Activated naive CD8-positive, alpha-beta T cell treated with anti-CD3 and anti-CD28 coated beads, Interleukin-2, amount 50 U/mL, for 24 hours (primary cell): ENCODE data around the gene NELFB.

Experiments used
- ATAC-seq: fragments of 150-1000 bp; cut with Tn5 transposase; one replicate; pipeline ENCODE4 v1.10.0; 2021
- DNase-seq: peaks from one replicate; pipeline ENCODE4 v3.0.0; 2021
- H3K27ac Mint-ChIP-seq: one replicate; pipeline ENCODE4 v1.8.0; 2021; ENCODE audit warnings: mild to moderate bottlenecking, mixed read lengths
- H3K27me3 Mint-ChIP-seq: one replicate; pipeline ENCODE4 v1.8.0; 2021; ENCODE audit warnings: mixed read lengths
- H3K36me3 Mint-ChIP-seq: one replicate; pipeline ENCODE4 v1.8.0; 2021; ENCODE audit warnings: low read depth, mixed read lengths
- H3K4me1 Mint-ChIP-seq: one replicate; pipeline ENCODE4 v1.8.0; 2021; ENCODE audit warnings: mixed read lengths
- H3K4me3 Mint-ChIP-seq: one replicate; pipeline ENCODE4 v1.8.0; 2021; ENCODE audit warnings: mild to moderate bottlenecking, moderate library complexity, mixed read lengths
- H3K9me3 Mint-ChIP-seq: one replicate; pipeline ENCODE4 v1.8.0; 2021; ENCODE audit warnings: mixed read lengths

Gene NELFB

DNA sequence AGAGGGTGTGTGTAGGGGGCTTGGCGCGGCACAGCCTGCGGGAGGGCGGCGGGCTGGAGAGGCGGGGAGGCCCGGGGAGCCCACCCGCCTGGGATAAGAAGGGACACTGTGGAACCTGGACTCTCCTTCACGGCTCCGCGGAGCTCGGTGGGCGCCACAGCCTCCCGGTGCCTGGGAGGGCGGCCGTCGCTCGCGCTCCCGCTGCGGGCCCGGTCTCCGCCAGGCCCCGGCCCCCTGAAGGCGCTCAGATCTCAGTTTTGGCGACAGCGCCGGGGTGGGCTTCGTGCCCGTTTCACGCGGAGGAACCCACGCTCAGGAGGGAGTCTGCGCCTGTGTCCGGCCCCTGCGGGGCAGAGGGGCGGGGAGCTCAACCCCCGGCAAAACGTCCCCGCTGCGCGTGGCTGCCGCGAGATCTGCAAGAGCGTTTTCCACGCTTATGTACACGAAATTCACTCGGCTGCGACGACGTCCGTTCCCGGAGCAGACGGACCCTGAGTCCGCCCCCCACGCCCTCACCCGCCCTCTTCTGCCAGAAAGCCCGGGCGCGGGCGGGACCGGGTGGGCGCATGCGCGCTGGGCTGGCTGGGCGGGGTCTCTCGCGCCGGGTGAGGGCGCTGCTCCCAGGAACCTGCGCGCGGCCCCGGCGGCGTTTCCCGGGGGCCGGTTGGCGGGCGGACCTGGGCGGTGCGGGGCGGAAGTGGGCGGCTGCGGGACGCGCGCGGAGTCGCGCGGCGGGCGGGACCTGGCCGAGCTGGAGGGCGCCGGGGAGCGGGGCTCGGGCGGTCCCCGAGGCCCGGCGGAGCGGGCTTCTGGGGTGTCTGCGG lies at the start of gene NELFB:
TSS of gene NELFB (plus strand) at position 704 of the 824 bp plus-strand sequence.
- peak; percentile 86 for ATAC-seq

DNA sequence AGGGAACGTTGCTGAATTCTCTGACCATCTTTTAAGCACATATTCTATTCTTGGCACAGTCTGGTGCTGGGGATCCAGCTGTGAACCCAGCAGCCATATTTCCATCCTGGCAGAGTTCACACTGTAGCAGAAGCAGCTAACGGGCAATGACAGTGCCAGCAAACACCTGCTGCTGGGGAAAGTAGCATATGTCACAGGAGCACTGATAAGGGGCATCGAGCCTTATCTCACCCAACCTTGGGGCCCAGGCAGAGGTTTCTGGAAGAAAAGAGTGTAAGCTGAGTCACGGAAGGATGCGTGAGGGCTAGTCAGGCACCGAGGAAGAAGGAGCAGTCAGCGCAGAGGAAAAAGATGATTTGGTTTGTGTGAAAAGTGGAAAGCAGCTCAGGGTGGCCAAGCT lies 48.5 kb upstream of the NELFB start:
- Mint-ChIP-seq H3K27ac (peak overlapping the region; percentile 89), H3K9me3 (no peaks in the 10 kb centered on the region), H3K27me3 (no peaks in the 10 kb centered on the region), H3K4me3 (peak overlapping the region; percentile 90), H3K4me1 (peaks cover 44% of the 10 kb centered on the region), H3K36me3 (peaks cover 20% of the 10 kb centered on the region)
- no peak for ATAC-seq
- DNase-seq, result no peak

More for the DNA sequence above, at the start of gene NELFB:
- Mint-ChIP-seq H3K27me3 (peaks cover 2% of the 10 kb centered on the region), H3K4me3 (peak within 1 kb of the TSS; percentile 83), H3K9me3 (no peaks in the 10 kb centered on the region), H3K27ac (peak within 1 kb of the TSS; percentile 81), H3K4me1 (peaks cover 13% of the 10 kb centered on the region), H3K36me3 (peaks cover 10% of the 10 kb centered on the region)
- DNase-seq, result peak; percentile 99

DNA sequence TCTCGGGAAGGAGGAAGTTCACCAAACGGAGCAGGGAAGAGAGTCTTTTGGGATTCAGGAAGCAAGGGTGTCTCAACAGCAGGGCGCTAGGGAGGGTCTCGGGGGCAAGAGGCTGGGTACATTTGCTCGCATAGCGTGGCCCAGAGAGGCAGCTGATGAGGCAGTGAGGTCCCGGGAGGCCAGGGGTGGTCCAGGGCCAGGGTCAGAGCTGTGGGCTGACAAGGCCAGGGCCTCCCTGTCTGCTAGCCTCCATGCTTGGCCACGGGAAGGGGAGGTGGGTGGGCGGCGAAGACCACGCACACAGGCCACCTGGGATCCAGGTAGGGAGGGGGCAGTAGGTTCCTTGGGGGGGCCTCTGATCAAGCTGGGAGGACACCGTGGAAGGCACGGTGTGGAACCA lies 43.6 kb upstream of the NELFB start:
- DNase-seq (no peak), ATAC-seq (no peak)
- Mint-ChIP-seq H3K4me1 (peaks cover 13% of the 10 kb centered on the region), H3K36me3 (peaks cover 21% of the 10 kb centered on the region), H3K9me3 (no peaks in the 10 kb centered on the region), H3K4me3 (no peak overlapping the region), H3K27me3 (no peaks in the 10 kb centered on the region), H3K27ac (no peak overlapping the region)

DNA sequence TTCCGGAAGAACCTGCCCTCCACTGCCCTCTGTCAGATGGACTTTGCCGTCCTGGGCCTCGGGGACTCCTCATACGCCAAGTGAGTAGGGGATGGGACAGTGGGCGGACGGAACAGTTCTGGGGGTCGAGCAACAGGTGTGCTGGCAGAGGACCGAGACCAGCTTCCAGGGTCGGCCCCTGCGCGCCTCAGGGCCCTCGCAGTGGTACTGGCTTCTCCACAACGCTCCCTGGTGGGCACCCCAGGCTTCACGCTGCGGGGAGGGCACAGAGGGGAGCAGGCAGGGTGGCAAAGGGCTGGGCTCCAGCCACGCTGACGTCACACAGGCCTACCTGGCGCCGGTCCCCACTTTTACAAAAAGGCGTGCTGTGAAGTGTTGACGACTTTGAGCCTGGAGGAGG lies 42.6 kb upstream of the NELFB start:
- no peak for DNase-seq
- H3K27ac Mint-ChIP-seq, result no peak overlapping the region
- H3K27me3 Mint-ChIP-seq, result no peaks in the 10 kb centered on the region
- no peak for ATAC-seq
- H3K36me3 Mint-ChIP-seq, result peaks cover 13% of the 10 kb centered on the region
- H3K4me3 Mint-ChIP-seq, result no peak overlapping the region
- H3K4me1 Mint-ChIP-seq, result peaks cover 3% of the 10 kb centered on the region
- H3K9me3 Mint-ChIP-seq, result no peaks in the 10 kb centered on the region

DNA sequence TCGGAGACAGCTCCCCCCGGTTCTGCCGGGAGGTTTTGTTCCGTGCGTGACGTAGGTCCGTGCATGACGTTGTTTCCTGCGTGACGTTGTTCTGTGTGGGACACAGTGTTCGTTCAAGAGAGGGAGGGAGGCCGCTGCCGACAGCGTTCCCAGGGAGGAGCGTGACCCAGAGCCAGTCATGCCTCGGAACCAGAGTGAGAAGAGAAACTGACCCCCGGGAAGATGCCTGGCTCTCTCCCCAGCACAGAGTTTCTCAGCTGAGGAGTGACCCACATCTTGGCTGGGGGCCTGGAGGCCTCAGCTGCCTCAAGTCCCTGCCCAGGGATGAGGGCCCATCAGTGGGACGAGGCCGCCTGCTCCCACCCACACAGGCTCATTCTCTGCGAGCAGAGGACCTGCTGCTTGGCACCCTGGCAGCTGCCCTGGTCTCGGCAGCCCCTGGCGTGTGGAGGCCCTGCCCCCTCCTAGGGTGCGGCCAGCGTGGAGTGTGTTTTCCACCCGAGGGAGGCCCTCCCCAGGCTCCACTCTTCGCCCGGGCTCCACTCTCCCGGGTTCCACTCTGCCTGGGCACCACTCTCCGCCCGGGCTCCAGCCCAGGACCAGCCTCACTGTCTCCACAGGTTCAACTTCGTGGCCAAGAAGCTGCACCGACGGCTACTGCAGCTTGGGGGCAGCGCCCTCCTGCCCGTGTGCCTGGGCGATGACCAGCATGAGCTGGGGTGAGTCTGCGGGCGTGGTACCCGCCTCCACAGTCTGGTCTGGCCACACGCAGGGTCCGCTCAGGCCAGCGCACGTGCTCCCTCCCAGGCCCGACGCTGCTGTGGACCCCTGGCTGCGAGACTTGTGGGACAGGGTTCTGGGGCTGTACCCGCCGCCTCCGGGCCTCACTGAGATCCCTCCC lies 41.7 kb upstream of the NELFB start:
- no peaks in the 10 kb centered on the region for H3K27me3 Mint-ChIP-seq
- H3K4me1 Mint-ChIP-seq, result peaks cover 1% of the 10 kb centered on the region
- peaks cover 10% of the 10 kb centered on the region for H3K36me3 Mint-ChIP-seq
- H3K27ac Mint-ChIP-seq, result no peak overlapping the region
- H3K9me3 Mint-ChIP-seq, result no peaks in the 10 kb centered on the region
- no peak for DNase-seq
- H3K4me3 Mint-ChIP-seq, result no peak overlapping the region
- no peak for ATAC-seq

DNA sequence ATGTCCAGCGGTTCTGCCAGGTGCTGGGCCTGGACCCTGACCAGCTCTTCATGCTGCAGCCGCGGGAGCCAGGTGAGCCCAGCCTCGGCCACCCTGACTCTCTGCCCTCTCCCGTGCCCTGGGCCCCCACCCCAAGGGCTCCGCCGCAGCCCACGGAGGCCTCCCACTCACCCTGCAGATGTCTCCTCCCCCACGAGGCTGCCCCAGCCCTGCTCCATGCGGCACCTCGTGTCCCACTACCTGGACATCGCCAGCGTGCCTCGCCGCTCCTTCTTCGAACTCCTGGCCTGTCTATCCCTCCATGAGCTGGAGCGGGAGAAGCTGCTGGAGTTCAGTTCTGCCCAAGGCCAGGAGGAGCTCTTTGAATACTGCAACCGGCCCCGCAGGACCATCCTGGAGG lies 40.5 kb upstream of the NELFB start:
- H3K9me3 Mint-ChIP-seq, result no peaks in the 10 kb centered on the region
- no peaks in the 10 kb centered on the region for H3K4me1 Mint-ChIP-seq
- no peak for DNase-seq
- H3K27me3 Mint-ChIP-seq, result no peaks in the 10 kb centered on the region
- H3K27ac Mint-ChIP-seq, result no peak overlapping the region
- peaks cover 8% of the 10 kb centered on the region for H3K36me3 Mint-ChIP-seq
- ATAC-seq, result no peak
- H3K4me3 Mint-ChIP-seq, result no peak overlapping the region

DNA sequence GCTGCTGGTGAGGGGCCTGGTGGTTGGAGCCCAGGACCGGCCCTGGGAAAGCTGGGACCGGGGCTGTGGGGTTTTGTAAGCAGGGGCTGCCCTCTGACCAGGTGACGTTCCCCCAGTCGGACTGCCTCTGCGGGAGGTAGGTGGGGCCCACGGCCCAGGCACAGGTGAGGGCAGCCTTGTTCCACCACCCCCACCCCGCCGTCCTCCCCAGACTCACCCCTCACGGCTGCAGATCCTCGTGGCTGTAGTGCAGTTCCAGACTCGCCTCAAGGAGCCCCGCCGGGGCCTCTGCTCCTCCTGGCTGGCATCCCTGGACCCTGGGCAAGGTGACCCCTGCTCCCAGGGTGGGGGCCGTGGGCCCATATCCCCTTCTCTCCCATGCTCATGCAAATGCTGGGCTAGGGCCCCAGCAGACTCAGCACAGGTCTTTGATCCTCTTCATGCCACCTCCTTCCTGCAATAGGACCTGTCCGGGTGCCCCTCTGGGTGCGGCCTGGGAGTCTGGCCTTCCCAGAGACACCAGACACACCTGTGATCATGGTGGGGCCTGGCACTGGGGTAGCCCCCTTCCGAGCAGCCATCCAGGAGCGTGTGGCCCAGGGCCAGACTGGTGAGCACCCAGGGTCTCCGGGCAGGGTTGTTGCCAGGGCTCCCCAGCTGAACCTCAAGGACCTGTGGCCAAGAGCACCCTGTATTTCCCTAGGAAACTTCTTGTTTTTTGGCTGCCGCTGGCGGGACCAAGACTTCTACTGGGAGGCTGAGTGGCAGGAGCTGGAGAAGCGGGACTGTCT lies 39.7 kb upstream of the NELFB start:
- H3K27ac Mint-ChIP-seq, result no peak overlapping the region
- H3K9me3 Mint-ChIP-seq, result no peaks in the 10 kb centered on the region
- no peak for ATAC-seq
- H3K36me3 Mint-ChIP-seq, result peaks cover 5% of the 10 kb centered on the region
- no peak for DNase-seq
- H3K4me3 Mint-ChIP-seq, result no peak overlapping the region
- no peaks in the 10 kb centered on the region for H3K4me1 Mint-ChIP-seq
- H3K27me3 Mint-ChIP-seq, result no peaks in the 10 kb centered on the region

DNA sequence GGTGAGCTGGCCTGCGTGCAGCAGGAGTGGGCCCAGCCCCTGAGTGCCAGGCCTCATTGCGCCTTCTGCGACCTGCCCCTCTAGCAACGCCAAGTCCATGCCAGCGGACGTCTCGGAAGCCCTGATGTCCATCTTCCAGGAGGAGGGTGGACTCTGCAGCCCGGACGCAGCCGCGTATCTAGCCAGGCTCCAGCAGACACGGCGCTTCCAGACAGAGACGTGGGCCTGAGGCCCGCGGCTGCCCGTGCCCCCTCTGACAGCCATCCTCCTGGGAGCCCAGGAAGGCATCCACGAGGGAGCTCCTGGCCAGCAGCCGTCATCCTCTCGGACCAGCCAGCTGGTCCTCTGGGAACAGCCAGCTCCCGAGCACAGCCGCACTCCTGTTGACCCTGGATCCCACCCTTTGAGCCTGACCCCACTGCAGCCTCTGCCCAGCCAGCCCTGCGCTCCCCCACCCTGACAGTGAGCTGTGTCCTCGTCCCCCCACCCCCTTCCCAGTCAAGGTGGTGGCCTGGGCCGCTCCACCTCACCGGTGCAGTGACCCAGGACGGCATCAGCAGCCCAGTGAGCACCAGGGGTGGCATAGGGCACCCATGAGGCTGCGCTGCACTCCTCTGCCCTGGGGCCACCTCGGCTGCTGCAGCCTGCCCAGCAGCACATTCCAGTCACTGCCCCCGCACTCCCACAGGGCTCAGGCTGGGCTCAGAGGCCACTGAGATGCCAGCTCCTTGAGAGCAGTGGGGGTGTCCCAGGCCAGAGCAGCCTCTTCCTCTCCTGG lies 38.8 kb upstream of the NELFB start:
- Mint-ChIP-seq H3K36me3 (peaks cover 3% of the 10 kb centered on the region), H3K4me1 (no peaks in the 10 kb centered on the region), H3K4me3 (no peak overlapping the region), H3K27me3 (no peaks in the 10 kb centered on the region), H3K27ac (no peak overlapping the region), H3K9me3 (no peaks in the 10 kb centered on the region)
- no peak for ATAC-seq
- no peak for DNase-seq

DNA sequence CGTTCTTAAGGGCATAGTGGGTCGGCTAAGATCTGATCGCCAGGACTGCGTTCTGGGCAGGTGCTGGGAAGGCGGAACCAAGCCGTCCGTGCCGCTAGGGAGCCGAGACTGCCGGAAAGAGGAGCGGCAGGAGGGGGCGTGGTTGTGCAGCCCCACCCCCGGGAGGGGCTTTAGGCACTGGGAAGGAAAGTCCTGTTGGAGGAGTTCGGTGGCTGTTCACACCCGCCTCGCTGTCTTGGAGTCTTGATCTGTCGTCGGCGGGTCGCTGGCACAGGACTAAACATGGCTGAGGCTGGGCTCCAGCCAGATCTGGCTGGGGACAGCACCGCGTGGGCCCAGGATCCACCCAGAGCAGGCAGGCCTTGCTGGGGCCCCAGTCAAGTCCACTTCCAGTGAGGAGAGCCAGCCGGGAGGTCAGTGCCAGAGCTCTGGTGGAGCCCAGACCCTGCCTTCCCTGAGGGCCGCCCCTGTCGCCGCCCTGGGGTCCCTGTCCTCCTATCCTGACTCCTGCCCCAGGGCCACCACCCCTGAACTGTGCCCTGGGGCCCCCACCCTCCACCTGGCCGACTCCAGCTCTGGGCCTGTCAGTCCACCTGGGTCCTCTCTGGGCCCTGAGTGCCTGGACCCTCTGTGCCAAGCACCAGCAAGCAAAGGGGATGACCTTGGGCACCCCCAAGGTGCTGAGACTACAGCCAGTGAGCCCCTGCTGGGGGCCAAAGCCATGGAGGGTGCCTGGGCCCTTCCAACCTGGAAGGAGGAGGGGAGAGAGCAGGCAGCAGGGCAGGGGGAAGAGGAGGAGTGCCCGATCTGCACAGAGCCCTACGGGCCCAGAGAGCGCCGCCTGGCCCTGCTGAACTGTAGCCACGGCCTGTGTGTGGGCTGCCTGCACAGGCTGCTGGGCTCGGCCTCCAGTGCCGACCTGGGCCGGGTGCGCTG lies 37.6 kb upstream of the NELFB start:
- no peak overlapping the region for H3K4me3 Mint-ChIP-seq

DNA sequence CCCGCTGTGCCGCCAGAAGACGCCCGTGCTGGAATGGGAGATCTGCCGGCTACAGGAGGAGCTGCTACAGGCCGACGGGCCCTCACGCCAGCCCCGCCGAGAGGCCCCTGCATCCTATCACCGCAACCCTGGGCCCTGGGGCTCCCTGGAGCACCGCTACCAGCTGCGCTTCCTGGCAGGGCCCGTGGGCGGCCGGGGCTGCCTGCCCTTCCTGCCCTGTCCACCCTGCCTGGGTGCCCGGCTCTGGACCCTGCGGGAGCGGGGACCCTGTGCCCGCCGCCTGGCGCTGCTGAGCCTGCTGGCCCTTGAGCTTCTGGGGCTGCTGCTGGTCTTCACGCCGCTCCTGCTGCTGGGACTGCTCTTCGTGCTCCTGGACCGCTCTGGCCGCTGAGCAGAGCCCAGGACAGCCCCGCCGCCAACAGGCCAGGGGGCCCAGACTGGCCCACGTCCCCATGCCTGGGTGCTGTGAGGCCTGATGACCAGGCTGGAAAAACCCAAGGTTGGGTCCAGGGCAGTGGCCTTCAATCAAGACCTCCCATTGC lies 36.8 kb upstream of the NELFB start:
- no peaks in the 10 kb centered on the region for H3K27me3 Mint-ChIP-seq
- peaks cover 4% of the 10 kb centered on the region for H3K4me1 Mint-ChIP-seq
- no peaks in the 10 kb centered on the region for H3K9me3 Mint-ChIP-seq
- no peak overlapping the region for H3K4me3 Mint-ChIP-seq
- no peaks in the 10 kb centered on the region for H3K36me3 Mint-ChIP-seq
- DNase-seq, result no peak
- no peak overlapping the region for H3K27ac Mint-ChIP-seq
- no peak for ATAC-seq

More for the DNA sequence above, 37.6 kb upstream of the NELFB start:
- no peak for DNase-seq
- Mint-ChIP-seq H3K9me3 (no peaks in the 10 kb centered on the region), H3K27me3 (no peaks in the 10 kb centered on the region), H3K27ac (no peak overlapping the region), H3K36me3 (peaks cover 3% of the 10 kb centered on the region), H3K4me1 (no peaks in the 10 kb centered on the region)
- no peak for ATAC-seq

DNA sequence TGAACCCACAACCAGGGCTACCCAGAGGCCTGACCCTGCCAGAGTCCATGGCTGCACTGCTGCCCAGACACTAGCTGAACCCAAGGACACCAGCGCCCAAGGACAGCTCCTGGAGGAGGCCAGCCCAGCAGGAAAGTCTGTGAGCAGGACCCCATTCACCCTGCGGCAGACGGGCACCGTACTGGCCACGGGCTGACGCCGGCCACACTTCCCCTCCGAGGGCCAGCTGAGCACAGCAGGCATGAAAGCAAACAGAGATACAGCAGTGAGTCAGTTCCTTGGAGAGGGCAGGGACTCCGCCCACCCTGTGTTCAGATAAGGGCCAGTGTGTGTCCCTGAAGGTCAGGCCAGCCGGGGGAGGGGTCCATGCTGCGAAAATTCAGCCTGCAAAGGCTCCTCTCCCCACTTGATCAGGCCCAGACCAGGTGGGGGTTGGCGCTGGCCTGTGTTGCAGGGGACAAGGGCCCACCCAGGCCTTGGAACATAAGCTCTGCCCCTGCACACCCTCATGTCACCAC lies 36.3 kb upstream of the NELFB start:
- Mint-ChIP-seq H3K36me3 (no peaks in the 10 kb centered on the region), H3K4me1 (peaks cover 4% of the 10 kb centered on the region)
- no peak for DNase-seq

DNA sequence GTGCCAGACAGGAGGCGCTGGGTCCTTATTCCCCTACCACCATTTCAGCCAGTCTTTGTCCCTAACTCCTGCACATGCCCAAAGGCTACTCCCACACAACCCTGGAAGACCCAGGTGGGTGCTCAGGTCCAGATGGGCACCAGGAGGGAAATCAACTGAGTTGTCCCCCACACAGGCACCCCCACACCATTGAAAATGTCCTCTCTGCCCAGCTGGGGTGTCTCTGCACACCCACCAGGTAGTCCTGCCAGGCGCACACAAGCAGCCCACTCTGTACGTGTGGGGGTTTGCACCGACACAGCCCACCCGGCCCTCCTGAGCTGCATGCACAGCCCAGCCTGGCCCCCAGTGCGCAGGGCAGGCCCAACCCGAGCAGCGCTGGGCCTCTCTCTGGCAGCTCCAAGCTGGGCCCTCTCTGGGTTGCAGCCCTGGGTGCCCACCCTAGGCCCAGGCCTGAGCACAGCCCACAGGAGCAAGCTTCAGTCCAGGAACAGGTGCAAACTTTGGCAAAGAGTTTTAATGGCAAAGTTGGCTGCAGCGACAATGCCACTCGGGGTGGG lies 35.3 kb upstream of the NELFB start:
- no peak for ATAC-seq
- no peaks in the 10 kb centered on the region for H3K9me3 Mint-ChIP-seq
- no peaks in the 10 kb centered on the region for H3K36me3 Mint-ChIP-seq
- H3K4me3 Mint-ChIP-seq, result no peak overlapping the region
- no peak overlapping the region for H3K27ac Mint-ChIP-seq
- peaks cover 8% of the 10 kb centered on the region for H3K4me1 Mint-ChIP-seq
- DNase-seq, result no peak
- no peaks in the 10 kb centered on the region for H3K27me3 Mint-ChIP-seq

More for the DNA sequence above, 36.3 kb upstream of the NELFB start:
- no peak overlapping the region for H3K27ac Mint-ChIP-seq
- ATAC-seq, result no peak
- H3K9me3 Mint-ChIP-seq, result no peaks in the 10 kb centered on the region
- no peaks in the 10 kb centered on the region for H3K27me3 Mint-ChIP-seq
- no peak overlapping the region for H3K4me3 Mint-ChIP-seq
